DMS53 treated with DMSO at 0.1 percent for 48 hours (cell line): ENCODE measurements around the gene FGA.

ENCODE experiments used
- DNase-seq: peaks from one replicate; lab custom pipeline; 2025; ENCODE audit not compliant: unreplicated experiment; lab: John Stamatoyannopoulos, UW

FGA gene

GRCh38 chr4:154590329-154591006 is at the start of gene FGA:
FGA (minus strand) TSS chr4:154590742; CDS start chr4:154590687, 55 bp downstream.
- peak; percentile 48 for DNase-seq

GRCh38 chr4:154634058-154634457 is 43.5 kb upstream of the FGA start:
- DNase-seq: no peak

GRCh38 chr4:154631828-154632227 is 41.3 kb upstream of the FGA start:
- no peak for DNase-seq

GRCh38 chr4:154630324-154630723 is 39.8 kb upstream of the FGA start:
- no peak for DNase-seq

- DNase-seq: peak; percentile 16
These were observed 36.4 kb upstream of the FGA start for GRCh38 chr4:154626793-154627484.

- no peak for DNase-seq
These were observed 35.4 kb upstream of the FGA start for GRCh38 chr4:154625971-154626370.

- no peak for DNase-seq
These were observed 33.5 kb upstream of the FGA start for GRCh38 chr4:154623995-154624394.

- no peak for DNase-seq
These were observed 32.9 kb upstream of the FGA start for GRCh38 chr4:154623436-154623835.

GRCh38 chr4:154622598-154622997 is 32.1 kb upstream of the FGA start:
- peak; percentile 26 for DNase-seq

GRCh38 chr4:154620111-154620510 is 29.6 kb upstream of the FGA start:
- no peak for DNase-seq

GRCh38 chr4:154618708-154619315 is 28.3 kb upstream of the FGA start:
- peak; percentile 21 for DNase-seq

GRCh38 chr4:154617820-154618317 is 27.3 kb upstream of the FGA start:
- no peak for DNase-seq

- DNase-seq: no peak
These were observed 26.2 kb upstream of the FGA start for GRCh38 chr4:154616731-154617130.

- DNase-seq: no peak
These were observed 25.7 kb upstream of the FGA start for GRCh38 chr4:154616287-154616686.

GRCh38 chr4:154615211-154615610 is 24.7 kb upstream of the FGA start:
- no peak for DNase-seq

- DNase-seq: no peak
These were observed 23.8 kb upstream of the FGA start for GRCh38 chr4:154614306-154614705.

GRCh38 chr4:154612472-154613414 is 22.2 kb upstream of the FGA start, which contains the start of gene FGG:
FGG (minus strand) TSS chr4:154612656; CDS start chr4:154612609, 47 bp downstream.
- no peak for DNase-seq

GRCh38 chr4:154611833-154612232 is 21.3 kb upstream of the FGA start:
- DNase-seq: no peak

- DNase-seq: no peak
These were observed 20.0 kb upstream of the FGA start for GRCh38 chr4:154610582-154610981.

GRCh38 chr4:154609532-154609931 is 19.0 kb upstream of the FGA start:
- no peak for DNase-seq
